ENCODE measurements around the gene LAMC1.
"Not testable (repeated sequence)": the region's sequence is repeated elsewhere in the genome, so short reads cannot be mapped to it uniquely, and the experiment has no call there.

LAMC1 gene

DNA sequence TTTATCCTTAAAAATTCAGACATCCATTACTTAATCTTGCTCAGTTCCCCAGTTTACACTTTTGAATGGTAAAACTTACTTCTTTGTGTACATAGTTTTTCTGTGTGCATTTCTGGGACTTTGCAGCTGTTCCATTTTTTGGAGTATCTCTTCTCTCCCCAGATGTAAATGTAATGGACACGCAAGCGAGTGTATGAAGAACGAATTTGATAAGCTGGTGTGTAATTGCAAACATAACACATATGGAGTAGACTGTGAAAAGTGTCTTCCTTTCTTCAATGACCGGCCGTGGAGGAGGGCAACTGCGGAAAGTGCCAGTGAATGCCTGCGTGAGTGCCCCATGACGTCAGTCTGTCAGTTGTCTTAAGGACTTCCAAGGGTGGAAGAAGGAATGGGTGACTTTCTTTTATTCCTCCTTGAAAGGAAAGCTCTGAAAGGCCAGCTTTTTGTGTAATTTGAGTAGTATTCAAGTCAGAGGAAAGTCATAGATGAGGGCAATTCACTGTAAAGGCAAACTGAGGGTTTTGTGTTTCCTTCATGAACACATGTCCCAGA, 87.2 kb downstream of the LAMC1 start:
- no peak for DNase-seq

- no peak for DNase-seq
These were observed 91.2 kb downstream of the LAMC1 start for GRCh38 chr1:183114441-183114840.

- DNase-seq = no peak
These were observed 93.2 kb downstream of the LAMC1 start for GRCh38 chr1:183116416-183116815.

DNA sequence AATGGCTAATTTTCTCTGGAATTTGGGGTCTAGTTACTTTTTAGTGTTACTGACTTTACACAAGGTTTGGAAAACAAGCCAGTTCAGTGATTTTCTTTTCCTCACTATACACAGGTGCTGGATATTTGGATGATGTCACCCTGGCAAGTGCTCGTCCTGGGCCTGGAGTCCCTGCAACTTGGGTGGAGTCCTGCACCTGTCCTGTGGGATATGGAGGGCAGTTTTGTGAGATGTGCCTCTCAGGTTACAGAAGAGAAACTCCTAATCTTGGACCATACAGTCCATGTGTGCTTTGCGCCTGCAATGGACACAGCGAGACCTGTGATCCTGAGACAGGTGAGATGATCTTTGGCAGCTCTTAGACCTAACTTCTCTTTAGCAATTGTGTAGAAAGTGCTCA, 98.4 kb downstream of the LAMC1 start:
- no peak for DNase-seq

- DNase-seq = no peak
These were observed 101.0 kb downstream of the LAMC1 start for GRCh38 chr1:183124259-183124658.

DNA sequence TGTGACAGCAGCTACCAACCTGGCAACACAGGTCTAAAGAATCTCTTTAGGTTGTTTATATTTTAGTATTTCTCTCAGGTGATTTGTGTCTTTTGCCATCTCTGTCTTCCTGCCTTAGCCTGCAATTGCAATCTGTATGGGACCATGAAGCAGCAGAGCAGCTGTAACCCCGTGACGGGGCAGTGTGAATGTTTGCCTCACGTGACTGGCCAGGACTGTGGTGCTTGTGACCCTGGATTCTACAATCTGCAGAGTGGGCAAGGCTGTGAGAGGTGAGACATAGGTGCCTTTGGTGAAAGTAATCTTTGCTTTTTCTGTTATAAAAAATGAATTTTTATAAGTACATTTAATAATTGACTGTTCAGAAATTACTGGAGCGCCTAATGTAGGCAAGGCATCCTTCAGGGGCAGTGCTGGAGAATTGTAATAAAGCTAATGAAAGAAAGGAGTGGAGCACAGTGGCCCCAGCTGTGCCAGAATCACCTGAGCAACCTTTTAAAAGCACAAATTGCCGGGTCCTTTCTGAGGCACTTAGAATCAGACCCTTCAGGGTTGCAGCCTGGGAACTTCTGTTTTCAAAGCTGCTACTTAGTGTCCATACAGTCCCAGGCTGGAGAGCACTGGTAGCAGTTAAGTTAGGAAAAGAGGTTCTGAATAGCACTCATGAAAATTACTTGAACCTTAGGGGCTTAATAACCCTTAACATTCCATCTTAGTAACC, 102.2 kb downstream of the LAMC1 start:
- no peak for DNase-seq

- no peak for DNase-seq
These were observed 102.8 kb downstream of the LAMC1 start for GRCh38 chr1:183126000-183126366.

GRCh38 chr1:183126528-183126927, 103.3 kb downstream of the LAMC1 start:
- no peak for DNase-seq

DNA sequence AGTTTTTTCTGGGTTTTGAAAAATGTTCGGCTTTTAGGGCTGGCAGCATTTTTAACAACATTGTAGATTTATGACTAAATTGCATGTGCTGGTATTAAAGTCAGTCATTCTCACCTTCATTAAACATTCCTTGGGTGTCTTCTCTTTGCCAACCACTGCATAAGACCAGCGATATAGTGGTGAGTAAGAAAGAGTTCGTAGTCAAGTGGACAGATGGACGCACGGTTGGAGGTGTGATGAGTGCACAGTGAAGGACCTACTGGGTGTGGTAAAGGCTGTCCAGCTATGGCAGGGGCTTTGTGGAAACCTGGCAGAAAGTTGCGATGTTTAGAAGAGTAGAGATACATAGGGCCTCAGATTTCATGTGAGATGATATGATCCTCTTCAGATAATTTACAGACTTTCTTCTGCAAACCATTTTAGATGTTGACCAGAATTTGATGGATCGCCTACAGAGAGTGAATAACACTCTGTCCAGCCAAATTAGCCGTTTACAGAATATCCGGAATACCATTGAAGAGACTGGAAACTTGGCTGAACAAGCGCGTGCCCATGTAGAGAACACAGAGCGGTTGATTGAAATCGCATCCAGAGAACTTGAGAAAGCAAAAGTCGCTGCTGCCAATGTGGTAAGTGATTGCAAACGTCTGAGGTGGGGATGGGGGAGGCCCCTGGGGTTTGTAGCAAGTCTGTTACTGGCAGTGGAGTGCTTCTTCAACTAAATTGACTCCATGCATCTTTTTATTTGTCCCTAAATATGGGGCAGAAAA, 106.9 kb downstream of the LAMC1 start:
- DNase-seq = no peak

GRCh38 chr1:183131166-183131565, 107.9 kb downstream of the LAMC1 start:
- DNase-seq = no peak

DNA sequence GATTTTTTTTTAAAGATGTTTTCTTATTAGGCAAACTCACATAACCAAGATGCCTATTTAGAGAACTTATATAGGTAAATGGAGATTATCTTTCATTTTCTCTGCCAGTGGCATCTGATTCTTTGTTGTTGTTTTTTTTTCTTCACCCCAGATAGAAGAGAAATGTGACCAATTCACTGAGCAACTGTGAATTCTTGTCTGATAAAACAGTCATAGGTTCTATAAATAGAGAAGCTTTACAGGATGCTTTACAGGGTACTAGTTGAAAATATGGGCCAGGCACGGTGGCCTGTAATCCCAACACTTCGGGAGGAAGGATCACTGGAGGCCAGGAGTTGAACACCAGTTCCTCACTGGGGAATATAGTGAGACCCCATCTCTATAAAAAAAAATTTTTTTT, 112.1 kb downstream of the LAMC1 start:
- no peak for DNase-seq

DNA sequence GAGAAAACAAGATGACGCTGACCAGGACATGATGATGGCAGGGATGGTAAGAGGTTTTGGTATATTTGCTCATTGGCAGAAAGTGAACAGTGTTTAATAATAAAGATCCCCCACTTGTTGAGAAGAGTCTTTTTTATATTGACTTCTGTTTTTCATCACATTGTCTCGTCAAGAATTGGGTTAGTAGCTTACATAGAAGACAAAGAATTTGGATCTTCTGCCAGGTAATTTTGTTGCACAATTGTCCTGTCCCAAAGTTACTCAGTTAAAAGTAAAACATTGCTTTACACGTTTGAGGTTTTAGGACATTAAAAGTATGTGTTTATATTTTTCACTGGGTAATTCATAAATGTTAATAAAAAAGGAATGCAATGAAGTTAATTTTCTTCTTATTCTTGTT, 114.6 kb downstream of the LAMC1 start:
- no peak for DNase-seq

DNA sequence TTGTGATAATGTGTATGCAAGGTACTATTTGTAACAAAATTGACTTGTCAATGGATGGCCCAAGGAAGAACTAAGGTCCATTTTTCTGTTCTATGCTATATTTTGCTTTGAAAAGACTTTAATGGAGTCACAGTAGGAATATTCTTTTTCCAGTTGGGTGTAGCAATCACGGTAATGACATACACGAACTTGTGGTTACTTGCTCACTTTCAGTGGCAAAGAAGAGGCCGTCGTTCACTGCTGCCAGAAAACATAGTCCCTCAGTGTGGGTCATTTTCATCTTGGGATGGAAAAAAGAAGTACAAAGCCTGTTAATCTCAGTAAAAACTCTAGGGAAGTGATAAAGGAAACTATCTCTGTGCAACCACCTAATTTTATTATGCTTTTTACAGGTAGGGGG, 115.1 kb downstream of the LAMC1 start:
- DNase-seq = no peak

DNA sequence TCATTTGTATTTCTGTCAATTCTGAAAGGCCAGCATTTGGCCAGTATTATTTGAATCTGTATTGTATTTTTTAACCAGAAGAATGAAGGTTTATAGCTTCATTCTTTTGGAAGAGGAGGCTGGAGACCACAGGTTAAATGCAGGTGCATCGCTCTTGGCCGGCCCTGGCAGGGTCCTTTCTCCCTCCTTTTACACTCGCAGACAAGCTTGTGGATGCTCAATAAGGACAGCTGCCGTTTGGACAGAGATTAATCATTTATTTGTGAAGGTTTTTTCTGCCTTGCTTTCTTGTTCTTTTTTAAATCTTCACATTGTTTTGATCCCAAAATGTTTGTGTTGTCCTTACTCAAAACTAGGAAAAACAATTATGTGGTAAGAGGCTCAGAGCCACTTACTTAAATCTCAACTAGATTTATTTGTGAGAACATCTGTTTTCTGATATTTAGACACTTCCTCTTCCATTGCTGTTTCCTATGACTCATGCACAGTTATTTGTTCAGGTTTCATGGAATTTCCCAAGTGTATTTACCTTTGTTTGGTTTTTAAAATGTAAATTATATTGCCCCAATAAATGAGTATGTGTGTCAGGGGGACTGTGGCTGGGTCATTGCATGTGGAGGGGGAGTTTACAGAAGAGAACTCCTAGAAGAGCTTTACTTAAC, 116.2 kb downstream of the LAMC1 start:
- no peak for DNase-seq

DNA sequence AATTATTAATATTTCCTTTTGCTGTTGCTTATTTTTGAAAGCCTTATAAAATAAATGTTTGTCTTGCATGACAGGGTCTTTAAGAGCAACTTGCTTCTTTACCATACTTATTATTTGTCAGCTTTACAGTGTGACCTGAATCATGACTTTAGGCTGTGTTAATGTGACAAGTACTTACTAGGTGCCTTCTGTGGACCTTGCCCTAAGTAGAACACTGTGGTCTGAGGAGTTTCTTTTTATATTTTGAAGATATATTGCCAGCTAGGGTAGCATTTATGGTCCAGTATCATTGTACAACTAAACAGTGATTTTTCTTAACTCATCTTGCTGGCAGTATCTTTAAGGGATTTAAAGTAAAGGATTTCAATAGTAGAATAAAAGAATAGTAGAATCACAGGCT, 117.4 kb downstream of the LAMC1 start:
- DNase-seq = no peak

- no peak for DNase-seq
These were observed 119.0 kb downstream of the LAMC1 start for GRCh38 chr1:183142171-183142570.

- DNase-seq = no peak
These were observed 120.5 kb downstream of the LAMC1 start for GRCh38 chr1:183143576-183144315.

GRCh38 chr1:183144752-183145151, 121.5 kb downstream of the LAMC1 start:
- DNase-seq = no peak

- no peak for DNase-seq
These were observed 124.5 kb downstream of the LAMC1 start for GRCh38 chr1:183147735-183148134.

DNA sequence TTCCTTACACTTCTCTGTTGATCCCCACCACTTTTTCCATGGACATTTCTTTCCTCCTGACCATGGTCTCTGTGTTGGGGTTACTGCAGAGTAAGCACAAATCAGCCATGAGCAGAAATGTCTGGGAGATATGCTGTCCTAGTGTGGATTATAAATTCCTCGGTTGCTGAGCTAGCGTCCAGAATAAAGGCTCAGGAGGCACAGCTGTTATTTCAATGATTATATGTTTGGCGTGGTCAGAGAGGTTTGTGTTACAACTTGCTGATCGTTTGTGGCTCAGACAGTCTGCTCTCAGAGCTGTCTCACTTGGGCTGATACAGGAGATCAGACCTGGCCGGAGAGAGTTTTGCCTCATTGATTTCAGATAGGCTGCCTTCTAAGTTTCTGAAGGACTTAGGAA, 125.4 kb downstream of the LAMC1 start:
- no peak for DNase-seq

DNA sequence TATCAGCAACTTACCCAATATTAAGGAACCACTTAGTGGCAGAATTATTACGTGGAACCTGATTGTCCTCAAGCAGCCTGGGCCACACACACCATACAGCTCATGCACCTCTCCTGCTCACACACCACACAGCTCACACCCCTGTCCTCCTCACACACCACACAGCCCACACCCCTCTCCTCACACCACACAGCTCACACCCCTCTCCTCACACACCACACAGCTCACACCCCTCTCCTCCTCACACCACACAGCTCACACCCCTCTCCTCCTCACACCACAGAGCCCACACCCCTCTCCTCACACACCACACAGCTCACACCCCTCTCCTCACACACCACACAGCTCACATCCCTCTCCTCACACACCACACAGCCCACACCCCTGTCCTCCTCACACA, 126.1 kb downstream of the LAMC1 start:
- DNase-seq = no peak

DNA sequence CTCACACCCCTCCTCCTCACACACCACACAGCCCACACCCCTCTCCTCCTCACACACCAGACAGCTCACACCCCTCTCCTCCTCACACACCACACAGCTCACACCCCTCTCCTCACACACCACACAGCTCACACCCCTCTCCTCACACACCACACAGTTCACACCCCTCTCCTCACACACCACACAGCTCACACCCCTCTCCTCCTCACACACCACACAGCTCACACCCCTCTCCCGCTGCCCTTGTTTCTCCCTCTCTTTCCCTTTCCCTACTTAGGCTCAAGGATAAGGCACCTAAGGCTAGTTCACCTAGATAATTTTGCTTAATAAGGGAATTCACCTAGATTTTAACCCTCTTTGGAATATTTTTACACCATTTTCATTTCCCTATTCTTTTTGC, 126.8 kb downstream of the LAMC1 start:
- DNase-seq = not testable (repeated sequence)

DNA sequence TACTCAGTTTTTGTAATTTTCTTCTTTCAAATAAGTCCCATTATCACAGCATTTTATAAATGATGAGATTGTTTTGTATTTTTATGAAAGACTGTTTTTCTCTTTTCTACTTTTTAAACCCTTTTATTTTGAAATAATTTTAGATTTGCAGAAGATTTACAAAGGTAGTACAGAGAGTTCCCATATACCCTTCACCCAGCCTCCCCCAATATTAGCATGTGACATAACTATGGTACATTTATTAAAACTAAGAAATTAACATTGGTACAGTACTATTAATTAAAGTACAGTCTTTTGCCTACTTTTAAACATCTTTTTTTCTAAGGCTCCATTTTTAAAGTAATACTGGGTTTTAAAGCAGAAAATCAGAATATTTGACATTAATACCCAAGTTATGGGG, 127.2 kb downstream of the LAMC1 start:
- DNase-seq = no peak
